Gastrocnemius medialis (tissue), 4 donors: ENCODE data around the gene ADGRL3.

Experiments
- POLR2A ChIP-seq, 2 donors: fragments of 450-650 bp; IDR thresholded peaks; one replicate each; pipeline ENCODE4 v1.6.1; 2017; ENCODE audit warnings: antibody characterized with exemption in 2 of 2, mild to moderate bottlenecking in 2 of 2, moderate library complexity in 2 of 2
- TF ChIP-seq, protein P1 (sequence below), 5 experiments: fragments of 450-650 bp in 3 of 5; fragments of 200-600 bp in 2 of 5; sonication (generic) in 2 of 5; IDR thresholded peaks in 4 of 5; conservative IDR thresholded peaks in 1 of 5; 1 replicate in 4 of 5; 2 replicates in 1 of 5; pipeline ENCODE4 v1.5.1; 2016 to 2019; ENCODE audit warnings: antibody characterized with exemption in 5 of 5, mild to moderate bottlenecking in 3 of 5, moderate library complexity in 3 of 5

DNA sequence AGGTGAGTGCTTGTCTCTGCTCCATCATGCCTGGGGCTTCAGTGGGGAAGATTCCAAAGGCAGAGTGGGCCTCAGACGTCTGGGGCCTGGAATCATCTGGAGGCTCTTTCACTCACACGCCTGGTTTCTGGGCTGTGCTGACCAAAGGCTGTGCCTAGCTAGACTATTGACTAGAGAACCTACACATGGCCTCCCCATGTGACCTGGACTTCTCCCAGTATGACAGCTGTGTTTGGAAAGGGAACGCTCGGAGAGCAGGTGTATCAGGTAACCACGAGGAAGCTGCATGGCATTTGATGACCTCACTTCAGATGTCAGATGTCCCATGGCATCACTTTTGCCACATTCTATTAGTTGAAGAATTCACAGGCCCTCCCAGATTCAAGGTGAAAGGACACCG lies 51.0 kb downstream of the ADGRL3 start:
- TF ChIP-seq, protein P1, sequence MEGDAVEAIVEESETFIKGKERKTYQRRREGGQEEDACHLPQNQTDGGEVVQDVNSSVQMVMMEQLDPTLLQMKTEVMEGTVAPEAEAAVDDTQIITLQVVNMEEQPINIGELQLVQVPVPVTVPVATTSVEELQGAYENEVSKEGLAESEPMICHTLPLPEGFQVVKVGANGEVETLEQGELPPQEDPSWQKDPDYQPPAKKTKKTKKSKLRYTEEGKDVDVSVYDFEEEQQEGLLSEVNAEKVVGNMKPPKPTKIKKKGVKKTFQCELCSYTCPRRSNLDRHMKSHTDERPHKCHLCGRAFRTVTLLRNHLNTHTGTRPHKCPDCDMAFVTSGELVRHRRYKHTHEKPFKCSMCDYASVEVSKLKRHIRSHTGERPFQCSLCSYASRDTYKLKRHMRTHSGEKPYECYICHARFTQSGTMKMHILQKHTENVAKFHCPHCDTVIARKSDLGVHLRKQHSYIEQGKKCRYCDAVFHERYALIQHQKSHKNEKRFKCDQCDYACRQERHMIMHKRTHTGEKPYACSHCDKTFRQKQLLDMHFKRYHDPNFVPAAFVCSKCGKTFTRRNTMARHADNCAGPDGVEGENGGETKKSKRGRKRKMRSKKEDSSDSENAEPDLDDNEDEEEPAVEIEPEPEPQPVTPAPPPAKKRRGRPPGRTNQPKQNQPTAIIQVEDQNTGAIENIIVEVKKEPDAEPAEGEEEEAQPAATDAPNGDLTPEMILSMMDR (IDR thresholded peaks at IDR 0.05 in 4 of 5, conservative IDR thresholded peaks at IDR 0.05 in 1 of 5) = no peak
- TF ChIP-seq POLR2A (IDR thresholded peaks at IDR 0.05) = no peak
